Measurements from ENCODE around the gene HECTD4. TPM values are rescaled to one million over a fixed set of nuclear protein-coding genes. Genes with fewer than 3 reads are reported as not detected.

Gene HECTD4
- total and polyA plus RNA-seq, 11 donors, result 6.3 to 30.7 (median 23.1) TPM

GRCh38 chr12:112182499-112182898 lies 199.7 kb downstream of the HECTD4 start:
- TF ChIP-seq CTCF (IDR thresholded peaks at IDR 0.05), result no peak
- no peak for TF ChIP-seq POLR2A (IDR thresholded peaks at IDR 0.05)
- peak in 3 of 4 donors; percentile 29 to 39 (median 36) for ATAC-seq
- Histone ChIP-seq H3K27me3 (no peaks in the 10 kb centered on the region), H3K27ac (no peak overlapping the region), H3K4me3 (no peak overlapping the region), H3K4me1 (peaks cover 0 to 2% (median 0%) of the 10 kb centered on the region in 12 donors), H3K9me3 (no peaks in the 10 kb centered on the region), H3K36me3 (peaks cover 0 to 90% (median 77%) of the 10 kb centered on the region in 9 donors)
- intact Hi-C loops (cut with DNase I), result no loop called here
- WGBS, 4 donors, result 79 to 86% (median 83%) methylated on average over 7 of the region's 7 CpGs
- DNase-seq, result no peak

- Histone ChIP-seq H3K36me3 (peaks cover 0 to 99% (median 84%) of the 10 kb centered on the region in 9 donors), H3K9me3 (no peaks in the 10 kb centered on the region), H3K27ac (no peak overlapping the region), H3K27me3 (no peaks in the 10 kb centered on the region), H3K4me3 (no peak overlapping the region), H3K4me1 (peaks cover 0 to 2% (median 0%) of the 10 kb centered on the region in 12 donors)
- TF ChIP-seq CTCF (IDR thresholded peaks at IDR 0.05) (no peak), POLR2A (IDR thresholded peaks at IDR 0.05) (no peak)
- no peak for ATAC-seq
- intact Hi-C loops (cut with DNase I), result no loop called here
- 85 to 93% (median 89%) methylated on average over 4 of the region's 4 CpGs for WGBS, 4 donors
- DNase-seq, result no peak
These were observed 201.8 kb downstream of the HECTD4 start for GRCh38 chr12:112180422-112180821.

GRCh38 chr12:112179916-112180315 lies 202.3 kb downstream of the HECTD4 start:
- 75 to 89% (median 80%) methylated on average over 2 of the region's 2 CpGs for WGBS, 4 donors
- Histone ChIP-seq H3K36me3 (peaks cover 0 to 99% (median 84%) of the 10 kb centered on the region in 9 donors), H3K9me3 (no peaks in the 10 kb centered on the region), H3K27me3 (no peaks in the 10 kb centered on the region), H3K27ac (no peak overlapping the region), H3K4me1 (peaks cover 0 to 2% (median 0%) of the 10 kb centered on the region in 12 donors), H3K4me3 (no peak overlapping the region)
- intact Hi-C loops (cut with DNase I), result no loop called here
- ATAC-seq, result no peak
- no peak for DNase-seq
- no peak for TF ChIP-seq CTCF (IDR thresholded peaks at IDR 0.05)
- TF ChIP-seq POLR2A (IDR thresholded peaks at IDR 0.05), result no peak

- H3K4me1 ChIP-seq, result peaks cover 0 to 2% (median 0%) of the 10 kb centered on the region in 12 donors
- H3K4me3 ChIP-seq, result no peak overlapping the region
- no peaks in the 10 kb centered on the region for H3K9me3 ChIP-seq
- H3K36me3 ChIP-seq, result peaks cover 0 to 99% (median 84%) of the 10 kb centered on the region in 9 donors
- TF ChIP-seq POLR2A (IDR thresholded peaks at IDR 0.05) (no peak), CTCF (IDR thresholded peaks at IDR 0.05) (no peak)
- no peaks in the 10 kb centered on the region for H3K27me3 ChIP-seq
- intact Hi-C loops (cut with DNase I), result no loop called here
- 94 to 96% (median 95%) methylated on average over 5 to 11 of the region's 11 CpGs for WGBS, 4 donors
- ATAC-seq (no peak), DNase-seq (no peak)
- H3K27ac ChIP-seq, result no peak overlapping the region
These were observed 202.9 kb downstream of the HECTD4 start for GRCh38 chr12:112179341-112179740.
